Astrocyte (in vitro differentiated cells and primary cell): ENCODE measurements around the gene KIAA1217.

Experiments used
- CTCF ChIP-seq: IDR thresholded peaks from 2 replicates; pipeline ENCODE4 v1.5.1; 2011; ENCODE audit warnings: low read depth, mild to moderate bottlenecking, inconsistent platforms, low read length, moderate library complexity; ENCODE audit not compliant: insufficient read depth
- EZH2 ChIP-seq: IDR thresholded peaks from 2 replicates; pipeline ENCODE4 v1.6.1; 2012; ENCODE audit warnings: mild to moderate bottlenecking, low read length, inconsistent platforms; ENCODE audit not compliant: insufficient read depth

GRCh38 chr10:24493165-24493564 lies 284.2 kb downstream of the KIAA1217 start:
- TF ChIP-seq CTCF (no peak), EZH2 (no peak)
